Left renal cortex interstitium (tissue), 4 donors: ENCODE results near the gene RASSF10. TPM values are rescaled to one million over a fixed set of nuclear protein-coding genes. Genes with fewer than 3 reads are reported as not detected.

Experiments
- DNase-seq, 4 donors: peaks; one replicate each; pipeline ENCODE4 v3.0.0-alpha.2; 2013; ENCODE audit warnings: low read depth in 4 of 4, low spot score in 2 of 4, missing footprints in 1 of 4
- polyA plus RNA-seq, 4 donors: library from polyadenylated mRNA; unstranded; fragments of 120-200 nt; gene quantifications; one replicate each; pipeline ENCODE4 v1.2.1, GENCODE V29; 2013; ENCODE audit not compliant: insufficient read length in 4 of 4

RASSF10 gene
- polyA plus RNA-seq, result 10 to 100 TPM; 18.3 to 34.5 (median 28.1) TPM

DNA sequence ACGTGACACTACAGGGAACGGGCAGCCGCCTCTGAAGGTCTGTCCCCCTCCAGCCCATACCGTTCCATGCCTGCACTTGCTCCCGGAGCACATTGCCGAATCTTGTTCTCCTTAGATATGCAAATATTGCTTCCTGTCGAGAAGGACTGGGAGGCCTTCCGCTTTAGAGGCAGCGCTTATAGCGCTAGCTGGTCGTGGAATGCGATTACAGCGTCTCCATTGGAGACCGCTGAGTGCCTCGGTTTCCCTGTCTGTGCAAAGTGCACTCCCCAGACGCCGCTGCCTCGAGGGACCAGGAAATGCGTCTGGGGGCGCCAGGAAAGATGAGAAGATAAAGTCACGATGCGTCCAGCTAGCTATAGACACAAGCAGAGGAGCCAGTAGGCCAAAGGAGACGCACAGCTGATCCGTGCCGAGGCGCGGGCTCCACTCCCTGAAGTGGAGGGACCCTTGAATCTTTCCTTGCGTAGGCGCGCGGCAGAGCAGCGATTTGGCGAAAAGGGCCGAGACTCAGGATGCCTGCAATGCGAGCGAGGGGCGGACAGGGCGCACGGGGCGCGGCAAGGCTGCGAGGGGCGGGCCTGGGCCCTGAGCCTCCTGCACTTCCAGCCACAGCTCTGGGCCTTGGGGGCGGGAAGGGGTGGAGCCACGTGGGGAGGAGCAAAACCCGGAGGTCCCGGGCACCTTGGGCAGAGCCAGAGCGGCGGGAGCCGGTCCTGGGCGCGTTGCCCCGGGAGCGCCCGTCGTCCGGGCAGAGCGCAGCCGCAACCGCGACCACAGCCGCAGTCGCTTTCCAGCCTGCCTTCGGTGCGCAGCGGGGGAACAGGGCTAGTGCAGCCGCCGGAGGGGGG lies at the start of gene RASSF10:
Gene RASSF10 (plus strand): TSS at position 692 of the 851 bp plus-strand sequence. CDS start 261 bp downstream, outside the sequence.
- DNase-seq, result peak in 2 of 4 donors; percentile 83 to 89

DNA sequence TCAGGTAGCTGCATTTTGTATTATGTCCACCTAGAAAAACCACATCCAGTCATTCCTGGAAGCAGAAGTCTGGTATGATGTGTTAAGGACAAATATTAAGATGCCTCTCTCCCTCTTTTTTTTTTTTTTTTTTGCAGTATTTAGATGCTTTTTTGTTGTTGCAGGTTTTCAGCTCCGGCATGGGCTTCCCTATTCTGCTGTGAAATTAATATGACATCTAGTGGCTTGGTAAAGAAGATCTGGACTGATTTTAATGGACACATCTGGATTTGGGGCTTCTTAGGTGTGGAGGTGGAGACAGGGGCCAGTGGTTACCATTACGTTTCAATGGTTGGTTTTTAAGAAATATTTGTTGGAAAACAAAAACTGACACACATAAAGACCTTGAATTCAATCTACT lies 47.5 kb upstream of the RASSF10 start:
- no peak for DNase-seq

DNA sequence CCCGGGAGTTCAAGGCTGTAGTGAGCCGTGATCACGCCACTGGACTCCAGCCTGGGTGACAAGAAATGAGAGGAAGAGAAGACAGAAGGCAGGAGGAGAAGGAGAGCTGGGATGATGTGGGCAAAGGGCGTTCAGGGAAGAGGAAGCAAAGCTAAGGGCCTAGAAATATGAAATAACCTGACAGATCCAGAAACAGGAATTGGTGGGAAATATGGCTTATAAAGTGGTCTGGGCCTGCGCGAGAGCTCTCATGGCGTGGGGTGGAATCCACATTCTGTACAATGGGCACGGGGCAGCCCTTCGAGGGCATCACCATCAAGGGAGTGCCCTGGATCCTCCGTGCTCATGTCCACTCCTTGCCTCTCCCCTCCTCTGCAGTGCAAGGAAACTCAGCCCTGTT lies 46.8 kb upstream of the RASSF10 start:
- no peak for DNase-seq

DNA sequence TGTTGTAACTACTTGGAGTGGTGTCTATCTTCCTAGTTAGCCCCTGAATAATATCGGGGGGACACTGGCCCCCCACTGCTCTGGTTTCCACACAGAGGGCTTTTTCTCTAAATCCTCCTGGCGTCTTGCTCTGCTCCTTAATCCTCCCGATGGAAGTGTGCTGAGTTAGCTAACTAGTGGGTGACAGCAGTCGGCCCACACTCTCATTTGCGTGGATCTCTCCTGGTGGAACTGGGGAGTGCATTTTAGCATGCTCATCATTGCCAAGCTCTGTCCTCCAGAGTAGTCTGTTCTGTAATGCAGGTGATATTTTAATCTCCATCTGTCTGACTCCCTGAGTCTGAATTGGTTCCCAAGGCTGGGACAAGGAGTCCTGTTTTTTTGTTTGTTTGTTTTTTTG lies 46.1 kb upstream of the RASSF10 start:
- no peak for DNase-seq

DNA sequence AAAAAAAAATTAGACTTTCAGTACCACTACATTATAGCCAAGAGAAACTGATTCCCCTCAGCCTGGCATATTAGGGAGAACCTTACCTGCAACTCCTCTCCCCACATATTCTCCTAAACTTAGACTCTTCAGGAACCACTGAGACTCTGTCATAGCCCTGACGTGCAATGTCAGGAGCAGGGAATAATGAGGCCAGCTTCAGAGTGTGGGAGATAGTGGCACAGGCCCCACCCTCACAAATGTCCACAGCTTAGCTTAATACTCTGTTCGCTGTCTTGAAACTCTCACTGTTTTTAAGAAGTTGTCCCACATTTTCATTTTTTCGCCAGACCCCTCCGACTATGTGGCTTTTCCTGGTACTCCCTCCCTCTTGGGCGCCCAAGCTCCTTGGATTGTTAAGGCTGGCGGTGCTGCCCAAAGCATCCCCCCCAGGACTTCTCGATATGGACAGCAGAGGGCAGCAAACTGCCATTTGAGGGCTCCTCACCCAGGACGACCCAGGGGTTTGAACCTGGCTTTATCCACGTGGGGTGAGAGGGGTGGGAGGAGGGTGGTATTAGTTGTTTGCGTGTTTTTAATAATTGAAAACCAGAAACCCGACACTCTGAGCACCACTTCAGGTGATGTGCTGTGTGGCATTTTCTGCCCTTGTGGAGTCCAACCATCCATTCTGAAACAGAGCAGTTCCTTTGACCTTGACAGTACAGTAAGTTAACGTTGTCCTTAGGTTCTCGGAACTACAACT lies 45.2 kb upstream of the RASSF10 start:
- DNase-seq, result peak in 2 of 4 donors; percentile 55 to 67

DNA sequence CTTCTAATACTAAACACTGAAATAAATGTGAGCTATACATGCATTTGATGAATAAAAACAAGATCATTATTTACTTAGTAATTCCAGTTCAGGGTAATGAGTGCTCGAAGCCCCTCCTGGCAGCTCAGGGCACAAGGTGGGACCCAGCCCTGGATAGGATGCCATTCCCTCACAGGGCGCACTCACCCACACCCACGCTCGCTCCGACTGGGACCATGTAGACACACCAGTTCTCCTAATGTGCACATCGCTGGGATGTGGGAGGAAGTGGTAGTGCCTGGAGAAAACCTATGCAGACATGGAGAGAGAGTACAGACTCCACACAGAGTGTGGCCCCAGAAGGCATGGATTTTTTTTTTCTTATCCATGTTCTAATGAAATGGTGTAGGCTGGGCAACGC lies 44.5 kb upstream of the RASSF10 start:
- DNase-seq, result no peak

DNA sequence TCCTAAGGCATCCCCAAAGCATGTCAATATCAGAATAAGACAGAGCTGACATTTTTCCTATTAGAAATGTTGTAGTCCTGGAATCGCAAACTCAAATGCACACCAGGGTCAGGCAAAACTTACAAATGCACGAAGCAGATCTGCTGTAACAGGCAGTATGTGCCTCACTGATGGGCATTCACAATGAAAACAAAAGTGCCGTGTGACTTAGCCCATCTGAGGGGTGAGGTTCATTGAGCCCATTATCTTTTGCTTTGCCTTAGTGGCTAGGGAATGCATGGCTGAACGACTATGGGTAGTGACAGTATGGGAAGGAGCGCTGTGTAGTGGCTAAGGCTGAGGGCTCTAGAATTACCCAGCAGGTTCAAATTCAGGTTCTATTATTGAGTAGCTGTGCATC lies 43.1 kb upstream of the RASSF10 start:
- DNase-seq, result no peak

DNA sequence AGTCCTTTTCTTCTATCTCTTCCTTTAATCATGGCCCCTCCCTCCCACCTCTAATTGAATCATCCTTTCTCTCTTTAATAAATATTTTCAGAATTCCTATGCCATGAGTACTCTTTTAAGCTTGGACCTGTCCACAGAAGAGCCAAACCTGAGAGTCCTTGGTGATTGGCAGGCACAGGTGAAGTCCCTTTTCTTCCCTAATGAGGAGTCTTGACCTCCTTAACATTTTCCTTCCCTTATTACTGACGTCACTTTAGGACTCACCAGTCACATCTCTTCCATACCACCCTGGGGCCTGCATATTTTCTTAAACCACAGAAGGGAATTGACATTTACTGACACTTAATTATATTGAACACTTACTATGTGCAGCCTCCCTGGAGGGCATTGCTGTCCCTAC lies 41.0 kb upstream of the RASSF10 start:
- DNase-seq, result no peak

DNA sequence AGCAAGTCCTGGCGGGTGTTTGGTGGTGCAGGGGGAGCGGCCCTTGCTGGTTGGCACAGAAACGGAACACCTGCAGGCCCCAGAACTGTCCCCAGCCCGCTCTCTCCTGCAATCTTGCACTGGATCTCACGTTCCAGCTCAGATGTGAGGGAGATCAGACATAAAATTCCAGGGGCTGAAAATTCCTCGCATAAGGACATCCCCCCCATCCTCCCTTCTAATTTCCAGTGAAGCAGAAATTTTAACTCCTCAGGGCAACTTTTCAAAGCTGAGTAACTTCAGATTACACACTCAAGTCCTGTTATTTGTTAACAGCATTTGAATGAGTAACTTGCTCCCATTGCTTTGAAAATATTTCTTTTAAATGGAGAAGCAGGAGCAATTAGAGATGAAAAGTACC lies 40.3 kb upstream of the RASSF10 start:
- DNase-seq, result peak in 1 of 4 donors; percentile 61

DNA sequence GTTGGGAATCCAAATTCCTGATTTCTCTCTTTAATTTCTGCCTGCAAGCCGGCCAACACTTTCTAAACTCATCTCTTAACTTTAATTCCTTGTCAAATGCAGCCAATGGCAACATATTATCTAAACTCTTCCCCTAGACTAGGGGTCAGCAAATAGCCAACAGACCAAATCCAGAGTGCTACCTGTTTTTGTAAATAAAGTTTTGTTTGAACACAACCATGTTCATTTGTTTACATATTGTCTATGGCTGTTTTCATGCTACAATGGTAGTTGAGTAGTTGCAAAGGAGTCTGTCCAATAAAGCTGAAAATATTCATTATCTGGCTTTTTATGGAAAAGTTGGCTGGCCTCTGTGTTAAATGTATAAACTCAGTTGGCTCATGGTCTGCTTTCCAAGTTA lies 37.2 kb upstream of the RASSF10 start:
- DNase-seq, result no peak

DNA sequence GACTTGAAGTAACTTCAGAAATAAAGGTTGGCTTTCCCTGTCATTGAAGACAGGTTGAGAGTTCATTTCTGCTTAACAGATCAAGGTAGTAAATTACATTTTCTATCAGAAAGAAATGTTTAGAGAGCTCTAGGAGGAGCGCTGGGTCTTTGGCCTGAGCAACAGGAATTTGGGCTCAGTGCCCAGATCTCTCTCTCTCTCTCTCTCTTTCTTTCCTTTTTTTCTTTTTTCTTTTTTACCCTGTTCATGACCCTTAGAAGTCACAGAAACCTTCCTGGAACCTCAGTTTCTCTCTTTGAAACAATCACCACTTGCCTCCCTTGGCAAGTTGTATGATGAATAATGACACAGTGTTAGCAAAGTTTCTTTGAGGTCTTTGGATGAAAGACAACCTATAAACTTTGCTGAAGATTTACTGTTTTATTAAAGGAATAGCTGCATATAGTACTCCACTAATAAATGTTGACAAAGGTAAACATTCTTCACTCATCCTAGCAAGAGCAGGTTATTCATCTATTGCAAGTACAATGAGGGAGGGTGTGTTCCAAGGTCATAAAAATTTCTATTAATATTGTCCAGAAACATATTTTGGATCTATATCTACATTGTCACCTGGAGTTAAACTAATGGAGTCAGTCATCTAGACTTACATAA lies 35.5 kb upstream of the RASSF10 start:
- no peak for DNase-seq

DNA sequence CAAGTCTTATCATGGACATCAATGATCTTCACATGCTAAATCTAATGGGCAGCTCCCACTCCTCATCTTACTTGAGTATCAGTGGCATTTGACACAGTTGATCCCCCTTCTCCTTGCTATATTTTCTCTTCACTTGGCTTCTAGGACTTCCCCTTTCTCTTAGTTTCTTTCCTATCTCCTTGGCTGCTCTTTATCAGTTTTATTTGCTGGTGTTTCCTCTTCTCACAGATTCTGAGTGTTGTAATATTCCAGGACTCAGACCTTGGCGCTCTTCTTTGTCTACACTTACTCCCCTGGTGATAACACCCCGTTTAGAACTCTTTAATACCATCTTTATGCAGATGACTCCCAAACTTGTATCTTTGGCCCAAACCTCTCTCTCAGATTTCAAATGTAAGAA lies 33.9 kb upstream of the RASSF10 start:
- DNase-seq, result no peak

DNA sequence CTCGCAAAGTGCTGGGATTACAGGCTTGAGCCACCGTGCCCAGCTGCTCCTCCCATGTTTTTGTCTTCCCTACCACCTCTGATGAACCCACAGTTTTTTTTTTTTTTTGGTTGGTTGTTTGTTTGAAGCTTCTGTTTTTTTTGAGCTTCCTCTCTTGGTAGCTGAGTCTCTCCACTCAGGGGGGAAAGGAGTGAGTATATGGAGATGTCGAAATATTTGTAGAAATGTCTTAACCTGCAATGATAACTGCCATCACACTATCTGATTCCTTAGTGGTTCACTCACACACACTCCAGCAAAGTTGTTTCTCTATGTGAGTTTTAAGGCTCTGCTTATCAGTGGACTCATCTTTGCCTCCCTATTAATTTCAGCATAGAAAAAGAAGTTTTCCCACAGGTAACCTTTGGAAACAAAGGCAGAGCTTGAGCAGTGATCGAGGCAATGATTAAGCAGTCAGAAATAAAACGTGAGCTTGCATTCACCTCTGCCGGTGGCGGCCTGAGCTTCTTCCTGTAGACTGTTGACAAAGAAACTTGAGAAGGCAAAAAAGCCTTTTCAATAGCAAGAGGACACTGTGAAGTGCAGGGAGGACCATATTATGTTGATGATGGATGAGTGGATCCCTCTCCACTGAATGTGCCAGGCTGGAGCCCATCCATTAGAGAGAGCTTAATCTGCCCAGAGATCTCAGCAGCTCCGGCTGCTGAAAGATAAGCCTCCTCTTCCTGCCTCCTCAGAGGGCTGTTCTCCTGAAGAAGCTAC lies 29.0 kb upstream of the RASSF10 start:
- DNase-seq, result peak in 1 of 4 donors; percentile 56

DNA sequence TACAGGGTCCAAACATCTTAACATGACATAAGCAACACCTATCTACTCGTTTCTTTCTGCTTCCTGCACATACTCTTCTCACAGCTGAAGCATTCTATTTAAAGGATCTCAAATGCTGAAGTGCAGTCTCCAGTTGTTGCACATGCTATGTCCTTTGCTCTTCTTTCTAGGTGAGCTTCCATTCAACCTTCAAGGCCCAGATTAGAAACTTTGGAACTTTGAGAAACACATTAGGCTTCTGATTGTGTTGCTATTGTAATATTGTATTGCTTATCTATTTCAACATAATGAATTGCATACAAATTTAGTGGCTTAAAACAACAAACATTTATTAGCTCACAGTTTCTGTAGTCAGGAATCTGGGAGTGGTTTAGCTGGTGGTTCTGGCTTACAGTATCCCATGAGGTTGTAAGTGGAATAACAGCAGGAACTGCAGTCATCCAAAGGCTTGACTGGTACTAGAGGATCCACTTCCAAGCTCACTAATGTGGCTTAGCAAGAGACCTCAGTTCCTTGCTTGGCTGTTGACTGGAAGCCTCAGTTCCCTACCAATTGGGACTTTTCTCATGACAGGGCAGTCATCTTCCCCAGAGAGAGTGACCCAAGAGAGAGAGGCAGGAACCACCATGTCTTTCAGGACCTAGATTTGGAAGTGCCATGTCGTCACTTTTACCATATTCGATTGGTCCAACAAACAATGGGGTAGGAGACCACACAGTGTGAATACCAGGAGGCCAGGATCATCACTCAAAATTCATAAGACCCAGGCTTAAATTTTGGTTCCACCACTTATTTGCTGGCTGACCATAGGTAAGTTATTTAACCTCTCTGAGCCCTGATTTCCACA lies 27.2 kb upstream of the RASSF10 start:
- no peak for DNase-seq

DNA sequence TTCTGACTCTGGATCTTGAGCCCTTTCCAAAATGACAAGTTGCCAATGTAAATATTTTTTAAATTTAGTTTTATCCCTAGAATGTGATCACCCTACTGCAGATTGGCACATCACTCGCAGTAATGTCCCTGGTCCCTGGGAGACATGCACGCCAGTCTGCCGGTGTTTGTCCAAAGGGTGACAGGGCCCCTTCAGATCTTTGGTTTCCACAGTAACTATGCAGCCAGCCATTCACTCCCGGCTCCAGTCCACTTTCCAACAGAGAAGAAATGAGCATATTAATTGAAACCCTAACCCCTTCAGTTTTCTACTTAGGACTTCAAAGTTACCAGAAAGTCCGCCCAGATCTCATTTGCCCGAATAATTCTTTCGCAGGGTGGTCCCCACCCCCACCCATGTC lies 25.8 kb upstream of the RASSF10 start:
- no peak for DNase-seq

DNA sequence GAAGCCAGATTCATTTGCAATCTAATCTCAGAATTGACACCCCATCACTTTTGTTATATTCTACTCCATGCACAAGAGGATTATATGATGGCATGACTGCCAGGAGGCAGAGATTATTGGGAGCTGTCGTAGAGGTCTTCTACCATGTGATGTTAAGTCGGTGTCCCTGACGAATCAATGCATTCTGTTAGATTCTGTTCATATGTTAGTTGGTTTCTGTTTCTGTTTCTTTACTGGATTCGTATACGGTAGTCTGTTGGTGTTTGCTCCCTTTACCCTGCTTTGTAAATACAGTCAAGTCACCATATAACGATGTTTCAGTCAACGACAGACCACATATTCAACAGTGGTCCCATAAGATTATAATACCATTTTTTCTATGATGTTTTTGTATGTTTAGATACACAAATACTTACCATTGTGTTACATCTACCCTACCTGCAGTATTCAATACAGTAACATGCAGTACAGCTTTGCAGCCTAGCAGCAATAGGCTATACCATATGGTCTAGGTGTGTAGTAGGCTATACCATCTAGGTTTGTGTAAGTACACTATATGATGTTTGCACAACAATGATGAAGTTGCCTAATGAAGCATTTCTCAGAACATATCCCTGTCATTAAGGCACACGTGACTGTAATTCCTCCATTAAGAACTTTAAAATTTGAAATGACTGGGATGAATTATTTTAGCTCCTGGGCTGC lies 22.8 kb upstream of the RASSF10 start:
- DNase-seq, result no peak

DNA sequence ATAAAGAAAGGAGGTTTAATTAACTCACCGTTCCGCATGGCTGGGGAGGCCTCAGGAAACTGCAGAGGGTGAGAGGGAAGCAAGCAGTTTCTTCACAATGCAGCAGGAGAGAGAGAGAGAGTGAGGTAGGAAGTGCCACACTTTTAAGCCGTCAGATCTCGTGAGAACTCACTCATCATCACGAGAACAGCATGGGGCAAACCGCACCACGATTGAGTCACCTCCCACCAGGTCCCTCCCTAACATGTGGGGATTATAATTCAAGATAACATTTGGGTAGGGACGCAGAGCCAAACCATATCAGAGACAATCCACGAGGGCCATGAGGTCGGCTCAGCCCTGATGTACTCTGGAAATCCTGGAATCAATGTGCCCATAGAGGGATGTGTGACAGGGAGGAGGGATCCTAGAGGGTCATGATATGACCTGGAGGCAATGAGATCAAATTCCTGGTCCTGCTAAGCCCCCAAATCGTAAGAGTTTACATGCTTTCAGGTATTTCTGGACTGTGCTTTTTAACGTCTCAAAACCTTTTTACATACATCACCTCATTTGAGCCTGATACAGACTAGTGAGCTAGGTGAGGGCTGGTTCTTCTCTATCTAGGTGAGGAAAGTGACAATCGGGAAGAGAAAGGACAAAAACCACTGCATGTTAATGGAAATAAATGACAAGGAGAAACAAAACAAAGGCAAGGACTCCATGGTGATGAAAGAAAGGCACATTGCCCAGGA lies 19.5 kb upstream of the RASSF10 start:
- DNase-seq, result no peak

DNA sequence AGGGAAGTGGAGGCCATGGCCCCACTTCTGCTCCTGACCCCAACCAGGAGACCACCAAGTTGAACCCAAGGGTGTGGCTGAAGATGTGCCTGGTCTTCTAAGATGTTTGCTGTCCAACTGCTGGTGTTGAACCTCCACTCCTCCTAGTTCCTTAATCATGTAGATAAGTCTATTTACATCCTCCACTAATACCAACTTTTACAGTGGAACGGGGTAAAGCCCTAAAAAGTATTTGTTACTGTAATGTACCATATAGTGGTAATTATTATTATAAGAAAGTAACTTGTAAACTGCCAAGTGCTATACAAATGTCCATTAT lies 19.0 kb upstream of the RASSF10 start:
- DNase-seq, result no peak

DNA sequence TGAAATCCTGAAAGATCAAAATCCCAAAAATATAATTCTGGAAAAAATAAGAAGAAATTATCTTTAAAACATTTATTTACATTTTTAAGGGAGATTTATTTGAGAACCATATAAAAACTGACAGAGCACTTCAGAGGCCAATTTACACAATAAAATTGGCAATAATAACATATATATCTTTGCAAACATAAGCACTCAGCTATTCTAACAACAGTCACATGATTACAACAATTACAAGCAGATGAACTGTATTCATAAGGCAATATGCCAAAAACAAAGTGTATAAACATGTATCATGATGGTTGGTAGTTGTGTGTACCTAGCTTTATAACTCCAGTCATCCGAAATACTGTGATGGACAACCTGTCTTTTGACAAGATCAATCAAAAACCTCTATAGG lies 17.7 kb upstream of the RASSF10 start:
- DNase-seq, result no peak
